OCI-LY1 (cell line): ENCODE results near the gene TLL2.

Source experiments
- EZH2 ChIP-seq: fragments of 200-600 bp; sonication (generic), shearing (Covaris generic); IDR thresholded peaks from 2 replicates; pipeline ENCODE4 v1.8.0; 2017; ENCODE audit warnings: borderline replicate concordance, mixed run types, mild to moderate bottlenecking, antibody characterized with exemption, low read length, moderate library complexity, mixed read lengths
- TF ChIP-seq, protein P1 (sequence below): fragments of 200-600 bp; sonication (generic), shearing (Covaris generic); IDR thresholded peaks from 2 replicates; pipeline ENCODE4 v1.5.1; 2017; ENCODE audit warnings: mild to moderate bottlenecking, antibody characterized with exemption, low read length, moderate library complexity, mixed read lengths

DNA sequence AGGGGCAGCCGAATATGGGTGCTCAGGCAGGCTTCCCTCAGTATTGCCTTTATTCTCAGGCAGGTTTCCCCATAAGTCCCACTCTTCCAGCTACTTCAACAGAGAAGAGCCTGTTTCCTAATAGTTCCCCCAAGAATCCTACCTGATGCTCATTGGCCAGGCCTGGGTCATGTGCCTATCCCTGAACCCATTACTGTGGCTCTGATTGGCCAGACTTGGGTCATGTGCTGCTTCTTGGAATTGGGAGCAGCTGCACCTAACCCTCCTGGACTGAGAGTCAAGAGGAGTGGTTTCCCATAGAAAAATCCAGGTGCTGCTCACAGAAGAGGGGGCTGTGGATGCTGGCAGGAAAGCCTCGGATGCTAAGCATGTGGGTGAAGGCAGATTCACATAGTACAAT lies 176.6 kb downstream of the TLL2 start:
- TF ChIP-seq, protein P1, sequence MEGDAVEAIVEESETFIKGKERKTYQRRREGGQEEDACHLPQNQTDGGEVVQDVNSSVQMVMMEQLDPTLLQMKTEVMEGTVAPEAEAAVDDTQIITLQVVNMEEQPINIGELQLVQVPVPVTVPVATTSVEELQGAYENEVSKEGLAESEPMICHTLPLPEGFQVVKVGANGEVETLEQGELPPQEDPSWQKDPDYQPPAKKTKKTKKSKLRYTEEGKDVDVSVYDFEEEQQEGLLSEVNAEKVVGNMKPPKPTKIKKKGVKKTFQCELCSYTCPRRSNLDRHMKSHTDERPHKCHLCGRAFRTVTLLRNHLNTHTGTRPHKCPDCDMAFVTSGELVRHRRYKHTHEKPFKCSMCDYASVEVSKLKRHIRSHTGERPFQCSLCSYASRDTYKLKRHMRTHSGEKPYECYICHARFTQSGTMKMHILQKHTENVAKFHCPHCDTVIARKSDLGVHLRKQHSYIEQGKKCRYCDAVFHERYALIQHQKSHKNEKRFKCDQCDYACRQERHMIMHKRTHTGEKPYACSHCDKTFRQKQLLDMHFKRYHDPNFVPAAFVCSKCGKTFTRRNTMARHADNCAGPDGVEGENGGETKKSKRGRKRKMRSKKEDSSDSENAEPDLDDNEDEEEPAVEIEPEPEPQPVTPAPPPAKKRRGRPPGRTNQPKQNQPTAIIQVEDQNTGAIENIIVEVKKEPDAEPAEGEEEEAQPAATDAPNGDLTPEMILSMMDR: no peak
- no peak for TF ChIP-seq EZH2
